HL-60 (cell line): ENCODE measurements around the gene CTCF.

Source experiments
- POLR2AphosphoS5 ChIP-seq: IDR thresholded peaks from 2 replicates; pipeline ENCODE4 v1.6.1; 2012; ENCODE audit warnings: low read depth
- SPI1 ChIP-seq: IDR thresholded peaks from 2 replicates; pipeline ENCODE4 v1.6.1; 2012; ENCODE audit warnings: low read depth, mild to moderate bottlenecking, borderline replicate concordance
- TF ChIP-seq, protein P1 (sequence below): IDR thresholded peaks from 2 replicates; pipeline ENCODE4 v1.6.1; 2012; ENCODE audit warnings: low read depth; ENCODE audit not compliant: insufficient replicate concordance
- TF ChIP-seq, protein P2 (sequence below): IDR thresholded peaks from one replicate; pipeline ENCODE4 v1.5.1; 2011; ENCODE audit warnings: low read length, control low read depth, inconsistent platforms; ENCODE audit not compliant: insufficient read depth

DNA sequence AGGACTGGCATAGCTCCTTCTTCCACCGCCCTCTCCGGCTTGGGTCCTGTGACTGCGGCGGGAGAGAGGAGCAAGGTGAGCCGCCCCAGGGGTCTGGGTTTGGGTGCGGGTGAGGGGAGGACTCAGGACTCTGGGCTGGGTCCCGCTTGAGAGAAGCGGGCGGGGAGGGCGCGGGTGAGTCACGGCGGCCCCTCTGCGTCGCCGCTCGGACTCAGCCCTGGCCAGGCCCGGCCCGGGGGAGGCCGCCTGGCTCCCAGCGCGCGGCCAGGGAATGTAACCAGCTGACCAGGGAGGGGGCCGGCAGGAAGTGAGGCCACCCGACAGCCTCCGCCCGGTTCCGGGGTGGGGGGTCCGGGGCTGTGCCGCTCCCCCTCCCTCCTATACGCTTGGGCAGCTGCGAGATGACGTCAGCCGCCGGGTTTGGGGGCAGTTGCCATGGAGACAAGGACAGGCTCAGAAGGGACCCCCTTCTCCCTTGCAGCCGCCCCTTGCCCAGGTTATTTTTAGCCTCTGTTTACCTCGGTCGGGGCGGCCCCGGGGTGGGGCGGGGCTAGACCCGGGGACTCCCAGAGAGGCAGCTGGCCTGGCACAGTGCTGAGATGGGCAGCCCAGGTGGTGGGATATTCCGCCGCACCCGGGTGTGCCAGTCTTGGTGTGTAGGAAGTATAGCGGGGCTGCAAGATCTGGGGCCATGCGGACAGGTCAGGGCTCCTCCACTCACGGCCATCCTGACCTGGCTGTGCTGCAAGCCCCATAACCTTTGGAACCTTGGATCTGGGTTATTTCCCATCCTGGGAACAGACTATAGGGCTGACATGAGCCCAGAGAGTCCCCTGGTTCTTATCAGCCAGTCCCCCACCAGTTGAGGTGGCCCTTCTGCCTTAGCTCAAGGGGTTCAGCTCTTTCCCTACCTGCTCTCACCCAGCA, 32.0 kb upstream of the CTCF start:
- TF ChIP-seq, protein P1, sequence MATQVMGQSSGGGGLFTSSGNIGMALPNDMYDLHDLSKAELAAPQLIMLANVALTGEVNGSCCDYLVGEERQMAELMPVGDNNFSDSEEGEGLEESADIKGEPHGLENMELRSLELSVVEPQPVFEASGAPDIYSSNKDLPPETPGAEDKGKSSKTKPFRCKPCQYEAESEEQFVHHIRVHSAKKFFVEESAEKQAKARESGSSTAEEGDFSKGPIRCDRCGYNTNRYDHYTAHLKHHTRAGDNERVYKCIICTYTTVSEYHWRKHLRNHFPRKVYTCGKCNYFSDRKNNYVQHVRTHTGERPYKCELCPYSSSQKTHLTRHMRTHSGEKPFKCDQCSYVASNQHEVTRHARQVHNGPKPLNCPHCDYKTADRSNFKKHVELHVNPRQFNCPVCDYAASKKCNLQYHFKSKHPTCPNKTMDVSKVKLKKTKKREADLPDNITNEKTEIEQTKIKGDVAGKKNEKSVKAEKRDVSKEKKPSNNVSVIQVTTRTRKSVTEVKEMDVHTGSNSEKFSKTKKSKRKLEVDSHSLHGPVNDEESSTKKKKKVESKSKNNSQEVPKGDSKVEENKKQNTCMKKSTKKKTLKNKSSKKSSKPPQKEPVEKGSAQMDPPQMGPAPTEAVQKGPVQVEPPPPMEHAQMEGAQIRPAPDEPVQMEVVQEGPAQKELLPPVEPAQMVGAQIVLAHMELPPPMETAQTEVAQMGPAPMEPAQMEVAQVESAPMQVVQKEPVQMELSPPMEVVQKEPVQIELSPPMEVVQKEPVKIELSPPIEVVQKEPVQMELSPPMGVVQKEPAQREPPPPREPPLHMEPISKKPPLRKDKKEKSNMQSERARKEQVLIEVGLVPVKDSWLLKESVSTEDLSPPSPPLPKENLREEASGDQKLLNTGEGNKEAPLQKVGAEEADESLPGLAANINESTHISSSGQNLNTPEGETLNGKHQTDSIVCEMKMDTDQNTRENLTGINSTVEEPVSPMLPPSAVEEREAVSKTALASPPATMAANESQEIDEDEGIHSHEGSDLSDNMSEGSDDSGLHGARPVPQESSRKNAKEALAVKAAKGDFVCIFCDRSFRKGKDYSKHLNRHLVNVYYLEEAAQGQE, result no peak
- TF ChIP-seq, protein P2, sequence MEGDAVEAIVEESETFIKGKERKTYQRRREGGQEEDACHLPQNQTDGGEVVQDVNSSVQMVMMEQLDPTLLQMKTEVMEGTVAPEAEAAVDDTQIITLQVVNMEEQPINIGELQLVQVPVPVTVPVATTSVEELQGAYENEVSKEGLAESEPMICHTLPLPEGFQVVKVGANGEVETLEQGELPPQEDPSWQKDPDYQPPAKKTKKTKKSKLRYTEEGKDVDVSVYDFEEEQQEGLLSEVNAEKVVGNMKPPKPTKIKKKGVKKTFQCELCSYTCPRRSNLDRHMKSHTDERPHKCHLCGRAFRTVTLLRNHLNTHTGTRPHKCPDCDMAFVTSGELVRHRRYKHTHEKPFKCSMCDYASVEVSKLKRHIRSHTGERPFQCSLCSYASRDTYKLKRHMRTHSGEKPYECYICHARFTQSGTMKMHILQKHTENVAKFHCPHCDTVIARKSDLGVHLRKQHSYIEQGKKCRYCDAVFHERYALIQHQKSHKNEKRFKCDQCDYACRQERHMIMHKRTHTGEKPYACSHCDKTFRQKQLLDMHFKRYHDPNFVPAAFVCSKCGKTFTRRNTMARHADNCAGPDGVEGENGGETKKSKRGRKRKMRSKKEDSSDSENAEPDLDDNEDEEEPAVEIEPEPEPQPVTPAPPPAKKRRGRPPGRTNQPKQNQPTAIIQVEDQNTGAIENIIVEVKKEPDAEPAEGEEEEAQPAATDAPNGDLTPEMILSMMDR, result no peak
- no peak for TF ChIP-seq POLR2AphosphoS5
- TF ChIP-seq SPI1, result no peak
